Tibial nerve (tissue), 4 donors: ENCODE results near the gene IL17B. TPM values are rescaled to one million over a fixed set of nuclear protein-coding genes. Genes with fewer than 3 reads are reported as not detected.

ENCODE experiments used
- DNase-seq, 2 donors: peaks; one replicate each; pipeline ENCODE4 v3.0.0-alpha.2; 2019; ENCODE audit warnings: low spot score in 2 of 2
- H3K27ac ChIP-seq, 4 donors: fragments of 200-600 bp; sonication (generic) in 3 of 4; one replicate each; pipeline ENCODE4 v1.5.1; 2017 to 2019; ENCODE audit warnings: mild to moderate bottlenecking in 1 of 4
- H3K27me3 ChIP-seq, 2 donors: fragments of 200-600 bp; sonication (generic) in 1 of 2; one replicate each; pipeline versions ENCODE4 v1.5.1 to v1.6.0; 2017 to 2019
- H3K36me3 ChIP-seq, 3 donors: fragments of 200-600 bp; sonication (generic); one replicate each; pipeline ENCODE4 v1.5.1; 2018 to 2019
- H3K4me1 ChIP-seq, 4 donors: fragments of 200-600 bp; sonication (generic) in 3 of 4; one replicate each; pipeline ENCODE4 v1.5.1; 2017 to 2019
- H3K4me3 ChIP-seq, 4 donors: fragments of 200-600 bp; sonication (generic) in 3 of 4; one replicate each; pipeline ENCODE4 v1.5.1; 2017 to 2019; ENCODE audit warnings: mild to moderate bottlenecking in 1 of 4, moderate library complexity in 1 of 4
- H3K9me3 ChIP-seq, 4 donors: fragments of 200-600 bp; sonication (generic) in 3 of 4; one replicate each; pipeline ENCODE4 v1.5.1; 2017 to 2019
- EP300 ChIP-seq, 2 donors: sonication (generic); formaldehyde crosslinking; IDR thresholded peaks; one replicate each; pipeline ENCODE4 v1.6.1; 2017; ENCODE audit warnings: antibody characterized with exemption in 2 of 2, mild to moderate bottlenecking in 1 of 2
- POLR2A ChIP-seq, 2 donors: fragments of 450-650 bp; IDR thresholded peaks; one replicate each; pipeline ENCODE4 v1.6.1; 2017; ENCODE audit warnings: antibody characterized with exemption in 2 of 2, mild to moderate bottlenecking in 2 of 2, moderate library complexity in 2 of 2
- WGBS, 2 donors: methylation state at CpG; one replicate each; pipeline ENCODE4 v1.1.5; 2018; 5-methylcytosine and 5-hydroxymethylcytosine counted together
- total RNA-seq, 4 donors: library from RNA; depleted of rRNA; stranded (reverse); fragments of >200 nt; gene quantifications; one replicate each; pipeline ENCODE4 v1.1.0, GENCODE V29; 2016
- TF ChIP-seq, protein P1 (sequence below), 5 experiments: fragments of 200-600 bp in 3 of 5; fragments of 450-650 bp in 2 of 5; sonication (generic) in 3 of 5; IDR thresholded peaks; one replicate each; pipeline ENCODE4 v1.5.1; 2016 to 2019; ENCODE audit warnings: antibody characterized with exemption in 5 of 5, mild to moderate bottlenecking in 3 of 5, moderate library complexity in 2 of 5

IL17B gene
- total RNA-seq, 4 donors from 2014 or later: 22.8 to 109 (median 80.7) TPM

GRCh38 chr5:149325894-149326293, 53.2 kb downstream of the IL17B start:
- H3K27me3 ChIP-seq: no peaks in the 10 kb centered on the region
- 86 to 88% methylated on average over 5 of the region's 5 CpGs for WGBS, 2 donors
- DNase-seq: no peak
- H3K36me3 ChIP-seq: peaks cover 0 to 74% (median 0%) of the 10 kb centered on the region in 3 donors
- no peak overlapping the region for H3K27ac ChIP-seq
- H3K4me3 ChIP-seq: no peak overlapping the region
- no peak for TF ChIP-seq POLR2A (IDR thresholded peaks at IDR 0.05)
- no peak for TF ChIP-seq EP300 (IDR thresholded peaks at IDR 0.05)
- TF ChIP-seq, protein P1, sequence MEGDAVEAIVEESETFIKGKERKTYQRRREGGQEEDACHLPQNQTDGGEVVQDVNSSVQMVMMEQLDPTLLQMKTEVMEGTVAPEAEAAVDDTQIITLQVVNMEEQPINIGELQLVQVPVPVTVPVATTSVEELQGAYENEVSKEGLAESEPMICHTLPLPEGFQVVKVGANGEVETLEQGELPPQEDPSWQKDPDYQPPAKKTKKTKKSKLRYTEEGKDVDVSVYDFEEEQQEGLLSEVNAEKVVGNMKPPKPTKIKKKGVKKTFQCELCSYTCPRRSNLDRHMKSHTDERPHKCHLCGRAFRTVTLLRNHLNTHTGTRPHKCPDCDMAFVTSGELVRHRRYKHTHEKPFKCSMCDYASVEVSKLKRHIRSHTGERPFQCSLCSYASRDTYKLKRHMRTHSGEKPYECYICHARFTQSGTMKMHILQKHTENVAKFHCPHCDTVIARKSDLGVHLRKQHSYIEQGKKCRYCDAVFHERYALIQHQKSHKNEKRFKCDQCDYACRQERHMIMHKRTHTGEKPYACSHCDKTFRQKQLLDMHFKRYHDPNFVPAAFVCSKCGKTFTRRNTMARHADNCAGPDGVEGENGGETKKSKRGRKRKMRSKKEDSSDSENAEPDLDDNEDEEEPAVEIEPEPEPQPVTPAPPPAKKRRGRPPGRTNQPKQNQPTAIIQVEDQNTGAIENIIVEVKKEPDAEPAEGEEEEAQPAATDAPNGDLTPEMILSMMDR (IDR thresholded peaks at IDR 0.05): no peak
- H3K4me1 ChIP-seq: peaks cover 0 to 9% (median 5%) of the 10 kb centered on the region in 4 donors
- H3K9me3 ChIP-seq: no peaks in the 10 kb centered on the region

- TF ChIP-seq POLR2A (IDR thresholded peaks at IDR 0.05): no peak
- TF ChIP-seq, protein P1 (IDR thresholded peaks at IDR 0.05): no peak
- no peak for TF ChIP-seq EP300 (IDR thresholded peaks at IDR 0.05)
- Histone ChIP-seq H3K27me3 (no peaks in the 10 kb centered on the region), H3K4me1 (peaks cover 0 to 15% (median 10%) of the 10 kb centered on the region in 4 donors), H3K4me3 (no peak overlapping the region), H3K27ac (no peak overlapping the region), H3K9me3 (no peaks in the 10 kb centered on the region), H3K36me3 (peaks cover 0 to 74% (median 0%) of the 10 kb centered on the region in 3 donors)
- no peak for DNase-seq
Measured at GRCh38 chr5:149325166-149325735, 53.8 kb downstream of the IL17B start.

DNA sequence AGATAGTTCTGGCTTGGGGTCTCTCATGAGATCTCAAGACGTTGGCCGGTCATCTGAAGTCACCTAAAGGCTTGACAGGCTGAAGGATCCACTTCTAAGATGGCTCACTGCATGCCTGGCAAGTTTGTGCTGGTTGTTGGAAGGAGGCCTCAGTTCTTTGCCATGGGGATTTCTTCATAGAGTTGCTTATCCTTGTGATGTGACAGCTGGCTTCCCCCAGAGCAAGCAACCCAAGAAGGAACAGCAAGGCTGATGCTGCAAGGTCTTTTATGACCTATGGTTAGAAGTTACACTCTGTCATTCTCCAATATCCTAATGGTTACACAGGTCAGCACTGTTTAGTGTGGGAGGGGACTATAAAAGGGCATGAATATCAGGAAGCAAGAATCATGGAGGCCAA, 54.5 kb downstream of the IL17B start:
- H3K9me3 ChIP-seq: no peaks in the 10 kb centered on the region
- WGBS, 2 donors: 87 to 94% methylated on average over 2 of the region's 2 CpGs
- H3K4me3 ChIP-seq: no peak overlapping the region
- H3K4me1 ChIP-seq: peaks cover 0 to 17% (median 10%) of the 10 kb centered on the region in 4 donors
- H3K27ac ChIP-seq: peak overlapping the region in 1 of 4 donors; percentile 26
- TF ChIP-seq POLR2A (IDR thresholded peaks at IDR 0.05): no peak
- TF ChIP-seq, protein P1 (IDR thresholded peaks at IDR 0.05): no peak
- TF ChIP-seq EP300 (IDR thresholded peaks at IDR 0.05): no peak
- peaks cover 0 to 74% (median 0%) of the 10 kb centered on the region in 3 donors for H3K36me3 ChIP-seq
- DNase-seq: no peak
- no peaks in the 10 kb centered on the region for H3K27me3 ChIP-seq

Other genes with a start within 250 kb of the IL17B start
- 10 to 100 TPM; 50.3 to 75.3 (median 52.3) TPM for gene ABLIM3, start 237.8 kb downstream of the IL17B start, total RNA-seq
- gene AFAP1L1, start 107.4 kb downstream of the IL17B start, total RNA-seq: 10 to 100 TPM; 40.8 to 93.5 (median 91.6) TPM
- gene GRPEL2, start 33.8 kb downstream of the IL17B start, total RNA-seq: 10 to 100 TPM in 2 of 4 donors, 1 to 10 TPM in 2; 6.5 to 13.5 (median 10.3) TPM
- gene PCYOX1L, start 21.2 kb downstream of the IL17B start, total RNA-seq: 1 to 10 TPM; 5.0 to 8.2 (median 6.7) TPM
- gene CSNK1A1, start 172.1 kb upstream of the IL17B start, total RNA-seq: 100 to 1,000 TPM; 146 to 200 (median 166) TPM
- 10 to 100 TPM; 28.8 to 73.7 (median 62.7) TPM for gene ARHGEF37, start 202.2 kb upstream of the IL17B start, total RNA-seq